ENCODE data around the gene GGA1. TPM values are rescaled to one million over a fixed set of nuclear protein-coding genes. Genes with fewer than 3 reads are reported as not detected.

The GGA1 gene
- total and polyA plus RNA-seq, 9 of the 15 experiments (the other 6 are each of a cell fraction or from before 2014, with no cell fraction given), result 1.5 to 69.5 (median 31.6) TPM

DNA sequence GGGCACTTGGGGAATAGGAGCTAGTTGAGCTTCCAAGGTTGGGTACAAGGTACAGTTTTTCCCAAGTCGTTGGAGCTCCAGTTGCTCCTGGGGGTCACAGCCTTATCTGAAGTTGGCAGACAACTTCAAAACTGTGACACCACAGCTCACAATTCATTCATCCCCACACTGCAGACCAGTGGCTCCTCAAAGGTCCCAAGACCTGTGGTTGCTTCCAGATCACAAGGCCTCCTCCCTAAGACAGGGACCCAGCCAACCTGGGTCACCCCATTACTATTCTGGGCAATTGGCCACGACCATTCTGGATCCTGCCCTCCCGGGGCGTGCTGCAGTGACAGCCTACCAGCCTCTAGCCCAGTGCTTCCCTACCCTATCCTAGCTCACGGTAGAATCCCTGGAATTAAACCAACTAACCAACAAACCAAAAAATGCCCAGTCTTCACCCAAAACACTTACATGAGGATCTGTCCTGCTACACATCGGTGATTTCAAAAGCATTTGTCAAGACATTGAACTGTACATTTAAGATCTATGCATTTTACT is 49.0 kb downstream of the GGA1 start (continued):
- TF ChIP-seq AFF4 (CRISPR knock-in tag; IDR thresholded peaks at IDR 0.05) (peak; percentile 60; the same call in 1 of the 2 replicates), PCBP2 (IDR thresholded peaks at IDR 0.05; ENCODE audit: low read depth, low read length, poor library complexity, severe bottlenecking) (no peak), NR2F6 (CRISPR knock-in tag; IDR thresholded peaks at IDR 0.05) (no peak), NUFIP1 (IDR thresholded peaks at IDR 0.05; ENCODE audit: partially characterized antibody) (no peak), RHOXF2B (CRISPR knock-in tag; conservative IDR thresholded peaks at IDR 0.05) (no peak), SPI1 (IDR thresholded peaks at IDR 0.05; ENCODE audit: borderline replicate concordance, low read depth, low read length) (no peak), ZNF584 (CRISPR knock-in tag; IDR thresholded peaks at IDR 0.05; ENCODE audit: low read depth) (no peak), ZNF282 (CRISPR knock-in tag; IDR thresholded peaks at IDR 0.05) (no peak), CBX5 (IDR thresholded peaks at IDR 0.05; ENCODE audit: borderline replicate concordance, low read depth) (no peak), KAT8 (IDR thresholded peaks at IDR 0.05; ENCODE audit: low read depth) (no peak)
- TF ChIP-seq, protein P1, sequence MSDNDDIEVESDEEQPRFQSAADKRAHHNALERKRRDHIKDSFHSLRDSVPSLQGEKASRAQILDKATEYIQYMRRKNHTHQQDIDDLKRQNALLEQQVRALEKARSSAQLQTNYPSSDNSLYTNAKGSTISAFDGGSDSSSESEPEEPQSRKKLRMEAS (CRISPR knock-in tag; IDR thresholded peaks at IDR 0.05), result no peak
- TF ChIP-seq, protein P2, sequence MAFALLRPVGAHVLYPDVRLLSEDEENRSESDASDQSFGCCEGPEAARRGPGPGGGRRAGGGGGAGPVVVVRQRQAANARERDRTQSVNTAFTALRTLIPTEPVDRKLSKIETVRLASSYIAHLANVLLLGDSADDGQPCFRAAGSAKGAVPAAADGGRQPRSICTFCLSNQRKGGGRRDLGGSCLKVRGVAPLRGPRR (CRISPR knock-in tag; IDR thresholded peaks at IDR 0.05), result no peak
- TF ChIP-seq, protein P3, sequence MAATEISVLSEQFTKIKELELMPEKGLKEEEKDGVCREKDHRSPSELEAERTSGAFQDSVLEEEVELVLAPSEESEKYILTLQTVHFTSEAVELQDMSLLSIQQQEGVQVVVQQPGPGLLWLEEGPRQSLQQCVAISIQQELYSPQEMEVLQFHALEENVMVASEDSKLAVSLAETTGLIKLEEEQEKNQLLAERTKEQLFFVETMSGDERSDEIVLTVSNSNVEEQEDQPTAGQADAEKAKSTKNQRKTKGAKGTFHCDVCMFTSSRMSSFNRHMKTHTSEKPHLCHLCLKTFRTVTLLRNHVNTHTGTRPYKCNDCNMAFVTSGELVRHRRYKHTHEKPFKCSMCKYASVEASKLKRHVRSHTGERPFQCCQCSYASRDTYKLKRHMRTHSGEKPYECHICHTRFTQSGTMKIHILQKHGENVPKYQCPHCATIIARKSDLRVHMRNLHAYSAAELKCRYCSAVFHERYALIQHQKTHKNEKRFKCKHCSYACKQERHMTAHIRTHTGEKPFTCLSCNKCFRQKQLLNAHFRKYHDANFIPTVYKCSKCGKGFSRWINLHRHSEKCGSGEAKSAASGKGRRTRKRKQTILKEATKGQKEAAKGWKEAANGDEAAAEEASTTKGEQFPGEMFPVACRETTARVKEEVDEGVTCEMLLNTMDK (IDR thresholded peaks at IDR 0.05; ENCODE audit: borderline replicate concordance, insufficient read depth, low read depth, low read length, poor library complexity, severe bottlenecking), result no peak

Measured in K562 (cell line).